ENCODE results near the gene KLHL26.

Gene KLHL26

DNA sequence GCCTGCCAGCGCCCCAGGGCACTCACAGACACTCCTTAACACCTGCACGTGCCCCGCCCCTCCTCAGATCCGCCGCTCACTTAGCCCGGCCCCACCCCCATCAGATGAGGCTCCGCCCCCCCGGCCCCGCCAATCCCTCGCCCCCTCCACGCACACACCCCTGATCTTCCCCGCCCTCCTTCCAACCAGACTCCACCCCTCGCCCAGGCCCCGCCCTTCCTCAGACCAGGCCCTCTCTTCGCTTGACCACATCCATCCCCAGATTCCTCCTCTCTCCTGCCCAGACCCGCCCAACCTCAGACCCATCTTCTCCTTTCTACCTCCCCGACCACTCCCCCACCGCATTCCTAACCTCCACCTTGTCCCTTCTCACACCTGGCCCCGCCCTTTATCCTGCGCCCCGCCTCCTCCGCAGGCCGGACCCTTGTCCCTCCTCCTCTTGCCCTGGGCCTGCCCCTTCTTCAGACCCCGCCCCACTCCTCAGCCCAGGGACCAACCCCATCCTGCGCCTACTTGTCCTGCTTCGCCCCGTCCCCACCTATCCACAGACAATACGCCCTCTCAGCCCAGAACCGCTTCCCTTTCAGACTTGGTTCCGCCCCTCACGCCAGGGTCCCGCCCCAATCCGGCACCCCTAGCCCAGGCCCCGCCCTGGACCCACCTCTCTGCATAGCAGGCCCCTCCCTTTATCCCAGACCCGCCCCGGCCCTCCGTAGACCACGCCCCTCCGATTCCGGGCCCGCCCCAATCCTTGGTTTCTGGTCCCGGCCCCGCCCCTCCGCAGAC, 452 bp upstream of the KLHL26 start:
- TF ChIP-seq Cebpa-rat (IDR thresholded peaks at IDR 0.05): no peak
- no peaks in the 10 kb centered on the region for H3K9me3 ChIP-seq
- no peak overlapping the region for H3K9ac ChIP-seq
- H3K4me1 ChIP-seq: peaks cover 32% of the 10 kb centered on the region
- peaks cover 9% of the 10 kb centered on the region; the same call in 1 of the 2 replicates for H3K36me3 ChIP-seq
- no peak overlapping the region for H3K27ac ChIP-seq
- peak overlapping the region; percentile 55 for H3K4me2 ChIP-seq
- no peaks in the 10 kb centered on the region for H3K27me3 ChIP-seq
- H3K4me3 ChIP-seq: peak overlapping the region; percentile 90
- peaks cover 31% of the 10 kb centered on the region for H4K20me1 ChIP-seq

DNA sequence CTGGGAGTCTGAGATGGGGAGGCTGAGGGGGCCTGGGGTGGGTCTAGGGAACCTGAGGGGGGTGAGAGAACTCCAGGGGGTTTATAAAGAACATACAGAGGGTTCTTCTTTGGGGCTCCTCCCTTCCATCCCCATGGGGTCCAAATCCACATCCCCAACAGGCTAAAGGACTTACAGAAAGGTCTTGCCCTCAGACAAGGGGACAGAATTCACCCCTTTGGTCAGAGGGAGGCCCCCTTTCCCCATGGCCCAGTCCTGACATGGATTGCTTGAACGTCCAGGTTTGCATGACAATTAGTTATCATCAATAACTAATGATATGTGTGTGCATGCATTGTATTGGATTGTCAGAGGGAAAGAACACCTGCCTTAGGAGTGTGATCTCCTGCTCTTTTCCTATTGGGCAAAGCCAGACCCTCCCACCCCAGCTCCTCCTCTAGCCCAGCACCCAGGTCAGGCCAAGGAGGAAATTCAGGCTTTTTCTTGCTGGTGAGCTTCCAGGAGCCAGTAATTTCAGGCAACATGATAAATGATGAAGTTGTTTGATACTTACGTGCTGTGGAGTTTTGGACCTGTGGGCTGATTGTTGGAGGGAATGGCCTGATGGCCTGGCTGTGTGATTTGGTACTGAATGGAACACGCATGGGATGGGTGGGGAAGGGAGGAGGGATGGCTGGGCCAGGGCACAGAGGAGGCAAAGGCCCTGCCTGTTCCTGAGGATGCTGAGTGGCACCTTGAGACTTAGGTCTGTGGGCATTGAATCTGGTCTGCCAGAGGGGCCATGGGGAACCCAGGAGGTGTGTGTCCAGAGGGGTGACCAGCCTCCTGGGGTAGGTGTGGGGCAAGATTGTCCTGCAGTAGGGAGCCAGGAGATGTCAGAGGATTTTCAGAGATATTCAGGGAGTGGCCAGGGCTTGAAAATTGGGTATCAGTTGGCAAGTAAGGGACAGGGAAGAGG, 1.1 kb downstream of the KLHL26 start:
- Histone ChIP-seq H3K27me3 (no peaks in the 10 kb centered on the region), H3K9me3 (no peaks in the 10 kb centered on the region), H3K9ac (peak overlapping the region; percentile 94), H4K20me1 (peaks cover 38% of the 10 kb centered on the region), H3K4me1 (peaks cover 38% of the 10 kb centered on the region), H3K36me3 (peaks cover 9% of the 10 kb centered on the region; the same call in 1 of the 2 replicates), H3K4me2 (peak overlapping the region; percentile 99), H3K4me3 (peak overlapping the region; percentile 90), H3K27ac (no peak overlapping the region)
- TF ChIP-seq Cebpa-rat (IDR thresholded peaks at IDR 0.05): no peak

DNA sequence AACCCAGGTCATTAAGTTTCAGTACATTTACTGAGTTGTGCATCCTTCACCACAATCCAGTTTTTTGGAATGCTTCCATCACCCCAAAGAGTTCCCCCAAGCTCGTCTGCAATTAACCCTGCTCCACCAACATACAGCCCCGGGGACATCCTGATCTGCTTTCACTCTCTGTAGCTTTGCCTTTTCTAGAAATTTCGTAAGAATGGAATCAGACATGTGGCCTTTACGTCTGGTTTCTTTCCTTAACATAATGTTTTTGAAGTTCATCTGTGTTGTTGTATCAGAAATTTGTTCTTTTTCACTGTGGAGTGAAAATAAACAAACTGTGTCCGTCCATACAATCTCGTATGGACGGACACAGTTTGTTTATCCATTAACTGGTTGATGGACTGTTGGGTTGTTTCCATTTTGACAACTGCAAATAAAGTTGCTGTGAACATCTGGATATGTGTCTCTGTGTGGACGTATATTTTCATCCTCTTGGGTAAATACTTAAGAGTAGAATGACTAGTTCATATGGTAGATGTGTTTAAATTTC, 2.9 kb downstream of the KLHL26 start:
- Histone ChIP-seq H3K9ac (no peak overlapping the region), H3K4me1 (peaks cover 41% of the 10 kb centered on the region), H3K27me3 (no peaks in the 10 kb centered on the region), H3K4me2 (no peak overlapping the region), H3K9me3 (no peaks in the 10 kb centered on the region), H3K36me3 (peaks cover 9% of the 10 kb centered on the region; the same call in 1 of the 2 replicates), H3K27ac (no peak overlapping the region), H4K20me1 (peaks cover 52% of the 10 kb centered on the region), H3K4me3 (no peak overlapping the region)
- TF ChIP-seq Cebpa-rat (IDR thresholded peaks at IDR 0.05): no peak

DNA sequence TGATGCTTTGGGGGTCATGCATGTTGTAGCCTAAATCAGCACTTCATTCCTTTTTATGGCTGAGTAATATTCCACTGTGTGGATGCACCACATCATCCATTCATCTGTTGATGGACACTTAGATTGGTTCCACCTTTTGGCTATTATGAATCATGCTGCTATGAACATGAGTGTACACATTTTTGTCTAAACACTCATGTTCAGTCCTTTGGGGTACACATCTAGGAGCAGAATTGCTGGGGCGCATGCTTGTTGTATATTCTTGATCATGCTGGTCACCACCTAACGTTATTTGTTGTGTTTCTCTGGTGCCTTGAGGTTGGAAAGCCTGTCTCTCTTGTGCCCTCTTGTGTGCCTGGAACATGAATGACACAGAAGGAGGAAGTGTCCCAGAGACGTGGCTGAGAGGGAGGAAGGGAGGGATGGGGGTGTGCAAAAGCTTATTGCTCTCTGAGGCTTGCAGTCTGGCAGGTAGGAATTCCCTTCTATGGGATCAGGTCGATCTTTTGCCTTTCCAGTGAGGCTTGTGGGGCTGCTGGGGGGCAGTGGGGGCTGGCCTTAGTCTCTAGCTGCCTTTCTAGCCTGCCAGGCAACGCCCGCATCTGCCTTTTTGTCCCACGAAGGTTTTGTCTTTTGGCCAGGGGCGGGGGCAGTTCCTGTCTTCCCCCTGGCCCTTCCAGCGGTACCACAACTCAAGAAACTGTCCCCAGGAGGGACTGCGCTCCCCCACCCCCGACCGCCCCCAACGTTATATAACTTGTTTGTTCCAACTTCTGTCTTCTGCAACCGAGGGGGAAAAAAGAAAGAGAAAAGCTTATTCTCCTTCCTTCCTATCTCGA, 7.6 kb downstream of the KLHL26 start:
- peak overlapping the region; percentile 98 for H3K4me2 ChIP-seq
- H4K20me1 ChIP-seq: peaks cover 83% of the 10 kb centered on the region
- no peaks in the 10 kb centered on the region for H3K9me3 ChIP-seq
- no peaks in the 10 kb centered on the region for H3K27me3 ChIP-seq
- H3K36me3 ChIP-seq: peaks cover 9% of the 10 kb centered on the region; the same call in 1 of the 2 replicates
- H3K27ac ChIP-seq: peak overlapping the region; percentile 54
- H3K9ac ChIP-seq: peak overlapping the region; percentile 70
- H3K4me3 ChIP-seq: peak overlapping the region; percentile 48
- TF ChIP-seq Cebpa-rat (IDR thresholded peaks at IDR 0.05): no peak
- H3K4me1 ChIP-seq: peaks cover 65% of the 10 kb centered on the region

DNA sequence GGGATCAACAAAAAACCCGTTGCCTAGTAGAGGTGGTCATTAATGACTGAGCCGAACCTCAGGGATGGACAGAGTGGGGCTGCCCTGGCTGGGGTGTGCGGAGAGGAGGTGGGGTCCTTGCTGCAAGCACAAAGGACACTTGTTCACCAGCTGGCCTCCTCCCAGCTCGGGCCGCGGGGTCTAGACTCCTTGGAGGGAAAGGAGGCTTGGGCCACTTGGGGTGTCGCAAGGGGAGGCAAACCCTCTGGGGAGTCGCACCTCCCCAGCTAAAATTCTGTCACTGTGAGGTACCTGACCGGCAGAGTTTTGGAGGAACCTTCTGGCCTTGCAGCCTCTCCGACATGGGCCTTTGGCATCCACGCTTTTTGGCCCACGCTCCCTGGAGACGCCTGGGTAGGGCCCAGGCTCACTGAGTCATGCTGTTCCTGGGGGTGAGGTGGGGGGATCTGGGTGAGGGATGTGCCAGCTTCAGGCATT, 8.2 kb downstream of the KLHL26 start:
- H3K27me3 ChIP-seq: no peaks in the 10 kb centered on the region
- H3K36me3 ChIP-seq: peaks cover 9% of the 10 kb centered on the region; the same call in 1 of the 2 replicates
- peak overlapping the region; percentile 54 for H3K27ac ChIP-seq
- H4K20me1 ChIP-seq: peaks cover 85% of the 10 kb centered on the region
- peak overlapping the region; percentile 70 for H3K9ac ChIP-seq
- no peak for TF ChIP-seq Cebpa-rat (IDR thresholded peaks at IDR 0.05)
- H3K9me3 ChIP-seq: no peaks in the 10 kb centered on the region
- H3K4me2 ChIP-seq: peak overlapping the region; percentile 98
- H3K4me3 ChIP-seq: peak overlapping the region; percentile 48
- peaks cover 72% of the 10 kb centered on the region for H3K4me1 ChIP-seq

DNA sequence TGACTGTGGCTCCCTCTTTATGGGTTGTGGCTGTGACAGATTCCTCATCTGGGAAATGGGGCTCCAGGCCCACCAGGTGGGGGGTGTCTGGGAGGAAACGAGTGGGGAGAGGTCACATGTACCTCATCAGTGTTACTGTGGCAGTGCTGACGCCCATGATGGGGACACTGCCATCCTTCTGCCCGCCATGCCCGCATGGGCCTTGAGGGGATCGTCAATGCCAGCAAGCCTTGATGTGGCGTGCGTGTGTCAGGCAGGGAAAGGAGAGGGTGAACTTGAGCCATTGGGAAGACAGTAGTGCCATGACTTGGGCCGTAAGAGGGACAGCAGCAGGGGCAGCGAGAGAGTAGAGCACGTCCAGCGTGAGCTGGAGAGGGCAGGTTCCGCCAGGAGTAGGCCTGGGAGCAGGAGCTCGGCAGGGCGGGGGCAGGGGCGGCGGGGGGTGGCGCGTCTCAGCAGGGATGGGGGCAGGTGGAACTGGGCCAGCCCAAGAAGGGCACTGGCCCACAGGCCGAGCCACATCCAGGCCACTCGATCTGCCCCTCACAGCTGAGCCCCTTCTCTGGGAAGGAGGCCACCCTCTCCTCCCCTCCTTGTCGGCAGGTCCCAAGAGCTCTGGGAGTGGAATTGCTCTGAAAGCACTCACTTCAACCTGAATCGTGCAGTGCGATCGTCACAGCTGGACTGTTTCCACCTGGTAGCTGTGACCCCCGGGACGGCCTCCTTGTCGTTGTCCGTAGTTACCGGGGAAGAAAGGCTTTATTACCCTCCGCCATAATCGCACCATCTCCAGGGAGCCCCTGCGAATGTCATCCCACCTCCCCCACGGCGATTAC, 9.9 kb downstream of the KLHL26 start:
- H4K20me1 ChIP-seq: peaks cover 89% of the 10 kb centered on the region
- H3K36me3 ChIP-seq: no peaks in the 10 kb centered on the region
- no peak overlapping the region for H3K4me3 ChIP-seq
- H3K9ac ChIP-seq: no peak overlapping the region
- no peaks in the 10 kb centered on the region for H3K27me3 ChIP-seq
- no peak for TF ChIP-seq Cebpa-rat (IDR thresholded peaks at IDR 0.05)
- H3K27ac ChIP-seq: no peak overlapping the region
- no peaks in the 10 kb centered on the region for H3K9me3 ChIP-seq
- H3K4me1 ChIP-seq: peaks cover 89% of the 10 kb centered on the region
- H3K4me2 ChIP-seq: peak overlapping the region; percentile 98

DNA sequence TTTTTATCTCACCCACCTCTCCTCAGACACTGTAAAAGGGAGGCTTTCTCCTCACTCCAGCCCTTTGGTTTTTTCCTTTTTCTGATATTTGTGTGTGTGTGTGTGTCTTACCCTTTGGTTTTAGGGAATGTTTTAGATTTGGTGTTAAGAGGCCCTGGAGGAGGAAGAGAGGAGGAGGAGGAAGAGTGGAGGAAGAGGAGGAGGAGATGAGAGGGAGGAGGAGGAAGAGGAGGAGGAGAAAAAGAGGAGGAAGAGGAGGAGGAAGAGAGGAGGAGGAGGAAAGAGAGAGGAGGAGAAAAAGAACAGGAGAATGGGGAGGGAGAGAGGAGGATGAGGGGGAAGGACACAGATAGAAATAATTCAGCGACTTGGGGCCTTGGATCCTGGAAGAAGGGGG, 10.5 kb downstream of the KLHL26 start:
- Histone ChIP-seq H3K9me3 (no peaks in the 10 kb centered on the region), H4K20me1 (peaks cover 89% of the 10 kb centered on the region), H3K36me3 (no peaks in the 10 kb centered on the region), H3K27me3 (no peaks in the 10 kb centered on the region), H3K4me2 (peak overlapping the region; percentile 98), H3K4me3 (no peak overlapping the region), H3K27ac (0 out of 2 replicates have a peak overlapping the region, but pooled peaks have one; percentile 61), H3K9ac (peak overlapping the region; percentile 24; the same call in 1 of the 2 replicates), H3K4me1 (peaks cover 89% of the 10 kb centered on the region)
- no peak for TF ChIP-seq Cebpa-rat (IDR thresholded peaks at IDR 0.05)

DNA sequence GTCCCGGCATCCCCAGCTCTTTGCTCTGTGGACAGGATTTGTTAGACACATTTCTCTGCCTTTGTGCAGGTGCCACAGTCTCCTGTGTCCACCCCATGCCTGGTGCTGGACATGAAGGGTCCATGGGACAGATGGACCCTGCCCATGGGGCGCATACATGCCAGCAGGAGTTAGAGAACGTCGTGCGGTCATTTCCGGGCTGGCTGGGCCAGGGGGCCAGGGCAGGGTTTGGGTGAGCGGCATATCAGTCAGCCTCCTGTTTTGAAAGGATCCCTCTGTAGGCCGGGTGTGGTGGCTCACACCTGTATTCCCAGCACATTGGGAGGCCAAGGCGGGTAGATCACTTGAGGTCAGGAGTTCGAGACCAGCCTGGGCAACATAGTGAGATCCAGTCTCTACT, 11.0 kb downstream of the KLHL26 start:
- Histone ChIP-seq H4K20me1 (peaks cover 93% of the 10 kb centered on the region), H3K4me2 (peak overlapping the region; percentile 98), H3K9ac (peak overlapping the region; percentile 24; the same call in 1 of the 2 replicates), H3K27me3 (no peaks in the 10 kb centered on the region), H3K36me3 (no peaks in the 10 kb centered on the region), H3K27ac (peak overlapping the region; percentile 61; the same call in 1 of the 2 replicates), H3K4me1 (peaks cover 89% of the 10 kb centered on the region), H3K4me3 (no peak overlapping the region), H3K9me3 (no peaks in the 10 kb centered on the region)
- TF ChIP-seq Cebpa-rat (IDR thresholded peaks at IDR 0.05): no peak
